Calu3 (cell line): ENCODE data around the gene ATG2A. TPM values are rescaled to one million over a fixed set of nuclear protein-coding genes. Genes with fewer than 3 reads are reported as not detected.
A peak's percentile ranks its signal among the peaks of the same experiment; 100 is the strongest.

Experiments
- BruUV-seq: library from RNA; stranded (reverse); fragments of 400-500 nt; replicated peaks from 2 replicates; lab custom pipeline; 2021; lab: Mats Ljungman, UMichigan
- CTCF ChIA-PET: fragments of 300-600 bp; sonication (Branson Sonifier 250); formaldehyde crosslinking; loops from one replicate; lab custom pipeline; 2022; ENCODE audit warnings: antibody characterized with exemption; lab: Charles Lee
- DNase-seq: peaks from one replicate; pipeline ENCODE4 v3.0.0; 2022
- H3K27ac Mint-ChIP-seq: one replicate; pipeline ENCODE4 v1.8.0; 2022; ENCODE audit warnings: mixed read lengths; ENCODE audit not compliant: unreplicated experiment
- H3K27me3 Mint-ChIP-seq: one replicate; pipeline ENCODE4 v1.8.0; 2022; ENCODE audit warnings: mixed read lengths; ENCODE audit not compliant: unreplicated experiment
- H3K36me3 Mint-ChIP-seq: one replicate; pipeline ENCODE4 v1.8.0; 2022; ENCODE audit warnings: mild to moderate bottlenecking, moderate library complexity, mixed read lengths; ENCODE audit not compliant: insufficient read depth, unreplicated experiment
- H3K4me1 Mint-ChIP-seq: one replicate; pipeline ENCODE4 v1.8.0; 2022; ENCODE audit warnings: mild to moderate bottlenecking, low read depth, mixed read lengths; ENCODE audit not compliant: unreplicated experiment
- H3K4me3 Mint-ChIP-seq: one replicate; pipeline ENCODE4 v1.8.0; 2022; ENCODE audit warnings: mild to moderate bottlenecking, low read depth, moderate library complexity, mixed read lengths; ENCODE audit not compliant: unreplicated experiment
- H3K9me3 Mint-ChIP-seq: one replicate; pipeline ENCODE4 v1.8.0; 2022; ENCODE audit warnings: low read depth, mixed read lengths; ENCODE audit not compliant: unreplicated experiment
- intact Hi-C: fragments of 100-400 bp; cut with micrococcal nuclease; formaldehyde crosslinking; loops from one replicate; pipeline ENCODE4 v1.10.0; 2022; ENCODE audit not compliant: unreplicated experiment
- total RNA-seq: library from RNA; stranded (reverse); gene quantifications from 2 replicates; pipeline ENCODE4 v1.2.3, GENCODE V29; 2022
- TF ChIP-seq, protein P1 (sequence below): fragments of 200-600 bp; IDR thresholded peaks from one replicate; pipeline ENCODE4 v1.8.0; 2022; ENCODE audit warnings: antibody characterized with exemption; ENCODE audit not compliant: unreplicated experiment

Gene ATG2A
- total RNA-seq, 1 experiment from 2014 or later = 29.6 TPM

- CTCF ChIA-PET = interaction anchor here (0.6 to 3.6 kb wide), 7 partner anchors 9 to 137 kb away, joined by 3 to 19 read pairs (median 4); partner anchors contain the start of gene ARL2
- H3K4me3 Mint-ChIP-seq = peak overlapping the region; percentile 98
- peak; percentile 56 for DNase-seq
- intact Hi-C loops = loop anchor here (1.0 kb wide), 1 partner anchor 9 kb away; no protein-coding TSS in a partner anchor
- H3K27ac Mint-ChIP-seq = peak overlapping the region; percentile 93
- TSS peak; percentile 48 for BruUV-seq
- TF ChIP-seq, protein P1, sequence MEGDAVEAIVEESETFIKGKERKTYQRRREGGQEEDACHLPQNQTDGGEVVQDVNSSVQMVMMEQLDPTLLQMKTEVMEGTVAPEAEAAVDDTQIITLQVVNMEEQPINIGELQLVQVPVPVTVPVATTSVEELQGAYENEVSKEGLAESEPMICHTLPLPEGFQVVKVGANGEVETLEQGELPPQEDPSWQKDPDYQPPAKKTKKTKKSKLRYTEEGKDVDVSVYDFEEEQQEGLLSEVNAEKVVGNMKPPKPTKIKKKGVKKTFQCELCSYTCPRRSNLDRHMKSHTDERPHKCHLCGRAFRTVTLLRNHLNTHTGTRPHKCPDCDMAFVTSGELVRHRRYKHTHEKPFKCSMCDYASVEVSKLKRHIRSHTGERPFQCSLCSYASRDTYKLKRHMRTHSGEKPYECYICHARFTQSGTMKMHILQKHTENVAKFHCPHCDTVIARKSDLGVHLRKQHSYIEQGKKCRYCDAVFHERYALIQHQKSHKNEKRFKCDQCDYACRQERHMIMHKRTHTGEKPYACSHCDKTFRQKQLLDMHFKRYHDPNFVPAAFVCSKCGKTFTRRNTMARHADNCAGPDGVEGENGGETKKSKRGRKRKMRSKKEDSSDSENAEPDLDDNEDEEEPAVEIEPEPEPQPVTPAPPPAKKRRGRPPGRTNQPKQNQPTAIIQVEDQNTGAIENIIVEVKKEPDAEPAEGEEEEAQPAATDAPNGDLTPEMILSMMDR = no peak
- peaks cover 72% of the 10 kb centered on the region for H3K36me3 Mint-ChIP-seq
- peaks cover 37% of the 10 kb centered on the region for H3K4me1 Mint-ChIP-seq
- no peaks in the 10 kb centered on the region for H3K27me3 Mint-ChIP-seq
- no peaks in the 10 kb centered on the region for H3K9me3 Mint-ChIP-seq
Measured at GRCh38 chr11:64876835-64877341, 40.1 kb downstream of the ATG2A start.

DNA sequence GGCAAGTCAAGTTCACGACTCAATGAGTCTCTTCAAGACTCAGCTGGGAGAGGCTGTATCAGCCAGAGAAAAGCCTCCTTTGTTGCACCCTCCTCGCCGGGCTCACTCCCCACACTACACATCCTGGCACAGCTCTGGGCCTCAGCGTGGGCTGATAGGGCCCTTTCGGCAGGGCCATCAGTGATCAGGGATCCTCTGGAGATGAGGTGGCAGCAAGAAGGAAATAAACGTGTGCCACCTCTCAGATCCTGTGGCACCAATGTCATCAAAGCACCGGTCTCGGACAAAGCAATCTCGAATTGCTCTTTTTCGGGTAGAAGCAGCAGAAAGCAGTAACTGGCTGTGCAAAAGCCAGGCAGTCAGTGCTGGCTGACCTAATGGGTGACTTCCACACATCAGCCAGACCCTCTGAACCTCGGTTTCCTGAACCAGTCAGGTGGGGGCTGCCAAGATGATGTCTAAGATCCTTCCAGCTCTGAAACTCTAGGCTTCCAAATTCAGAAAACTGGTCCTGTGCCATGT lies 40.7 kb downstream of the ATG2A start:
- H3K36me3 Mint-ChIP-seq = peaks cover 77% of the 10 kb centered on the region
- peaks cover 41% of the 10 kb centered on the region for H3K4me1 Mint-ChIP-seq
- no peaks in the 10 kb centered on the region for H3K9me3 Mint-ChIP-seq
- intact Hi-C loops = loop anchor here (1.0 kb wide), 1 partner anchor 8 kb away; no protein-coding TSS in a partner anchor
- CTCF ChIA-PET = interaction anchor here (1.2 to 3.6 kb wide), 5 partner anchors 8 to 28 kb away, joined by 3 to 19 read pairs (median 4); no protein-coding TSS in a partner anchor
- no peaks in the 10 kb centered on the region for H3K27me3 Mint-ChIP-seq
- TF ChIP-seq, protein P1 = no peak
- H3K4me3 Mint-ChIP-seq = peak overlapping the region; percentile 98
- DNase-seq = no peak
- no TSS peak for BruUV-seq
- peak overlapping the region; percentile 93 for H3K27ac Mint-ChIP-seq

DNA sequence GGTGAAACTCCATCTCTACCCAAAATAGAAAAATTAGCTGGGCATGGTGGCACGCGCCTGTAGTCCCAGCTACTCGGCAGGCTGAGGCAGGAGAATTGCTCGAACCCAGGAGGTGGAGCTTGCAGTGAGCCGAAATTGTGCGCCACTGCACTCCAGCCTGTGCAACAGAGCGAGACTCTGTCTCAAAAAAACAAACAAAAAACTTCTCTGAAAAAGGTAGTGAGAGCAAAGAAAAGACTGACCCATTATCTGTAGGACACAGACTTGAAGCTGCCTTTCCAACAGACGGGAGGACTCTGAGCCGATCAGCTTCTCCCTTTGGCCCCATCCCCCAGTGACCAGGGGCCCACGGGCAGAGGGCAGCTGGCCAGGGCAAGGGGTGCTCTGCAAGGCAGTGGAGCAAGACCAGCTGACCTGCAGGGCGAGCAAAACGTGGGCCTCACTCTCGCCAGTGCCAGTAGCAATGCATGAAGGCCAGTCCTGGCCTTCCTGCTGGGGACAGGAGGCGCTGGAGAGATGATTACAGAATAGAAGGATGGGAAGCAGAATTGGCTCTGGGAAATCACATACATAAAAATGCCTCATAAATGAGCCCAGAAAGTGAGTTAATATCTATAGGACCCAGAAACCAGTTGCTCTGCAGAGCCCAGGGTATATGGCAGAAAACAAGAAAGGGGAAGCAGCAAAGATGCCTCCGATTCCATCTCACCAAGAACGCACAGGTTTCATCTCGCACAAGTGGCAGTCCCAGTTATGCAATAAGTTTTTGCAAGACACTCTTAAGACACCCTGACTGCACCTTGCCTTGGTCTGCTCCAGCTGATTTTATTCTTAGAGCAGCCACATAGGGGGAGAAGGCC lies 41.4 kb downstream of the ATG2A start:
- H3K27me3 Mint-ChIP-seq = no peaks in the 10 kb centered on the region
- TF ChIP-seq, protein P1 = no peak
- intact Hi-C loops = loop anchor here (1.0 kb wide), 1 partner anchor 7 kb away; no protein-coding TSS in a partner anchor
- H3K9me3 Mint-ChIP-seq = no peaks in the 10 kb centered on the region
- H3K36me3 Mint-ChIP-seq = peaks cover 84% of the 10 kb centered on the region
- H3K4me3 Mint-ChIP-seq = peak overlapping the region; percentile 98
- CTCF ChIA-PET = interaction anchor here (1.4 to 3.6 kb wide), 4 partner anchors 13 to 28 kb away, joined by 3 to 19 read pairs (median 8); no protein-coding TSS in a partner anchor
- BruUV-seq = no TSS peak
- peaks cover 48% of the 10 kb centered on the region for H3K4me1 Mint-ChIP-seq
- no peak for DNase-seq
- H3K27ac Mint-ChIP-seq = peak overlapping the region; percentile 93
